NCI-H226 (cell line): ENCODE data around the gene LATS2.

Experiments used
- DNase-seq: peaks from one replicate; pipeline ENCODE4 v3.0.0-alpha.2; 2015

LATS2 gene

DNA sequence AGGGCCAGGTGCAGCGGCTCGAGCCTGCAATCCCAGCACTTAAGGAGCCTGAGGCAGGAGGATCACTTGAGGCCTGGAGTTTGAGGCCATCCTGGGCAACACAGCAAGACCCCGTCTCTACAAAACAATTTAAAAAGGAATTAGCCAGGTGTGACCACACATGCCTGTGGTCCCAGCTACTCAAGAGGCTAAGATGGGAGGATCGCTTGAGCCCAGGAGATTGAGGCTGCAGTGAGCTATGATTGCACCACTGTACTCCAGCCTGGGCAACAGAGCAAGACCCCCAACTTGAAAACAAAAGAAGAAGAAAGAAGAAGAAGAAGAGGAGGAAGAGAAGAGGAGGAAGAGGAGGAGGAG is 47.7 kb downstream of the LATS2 start:
- no peak for DNase-seq

DNA sequence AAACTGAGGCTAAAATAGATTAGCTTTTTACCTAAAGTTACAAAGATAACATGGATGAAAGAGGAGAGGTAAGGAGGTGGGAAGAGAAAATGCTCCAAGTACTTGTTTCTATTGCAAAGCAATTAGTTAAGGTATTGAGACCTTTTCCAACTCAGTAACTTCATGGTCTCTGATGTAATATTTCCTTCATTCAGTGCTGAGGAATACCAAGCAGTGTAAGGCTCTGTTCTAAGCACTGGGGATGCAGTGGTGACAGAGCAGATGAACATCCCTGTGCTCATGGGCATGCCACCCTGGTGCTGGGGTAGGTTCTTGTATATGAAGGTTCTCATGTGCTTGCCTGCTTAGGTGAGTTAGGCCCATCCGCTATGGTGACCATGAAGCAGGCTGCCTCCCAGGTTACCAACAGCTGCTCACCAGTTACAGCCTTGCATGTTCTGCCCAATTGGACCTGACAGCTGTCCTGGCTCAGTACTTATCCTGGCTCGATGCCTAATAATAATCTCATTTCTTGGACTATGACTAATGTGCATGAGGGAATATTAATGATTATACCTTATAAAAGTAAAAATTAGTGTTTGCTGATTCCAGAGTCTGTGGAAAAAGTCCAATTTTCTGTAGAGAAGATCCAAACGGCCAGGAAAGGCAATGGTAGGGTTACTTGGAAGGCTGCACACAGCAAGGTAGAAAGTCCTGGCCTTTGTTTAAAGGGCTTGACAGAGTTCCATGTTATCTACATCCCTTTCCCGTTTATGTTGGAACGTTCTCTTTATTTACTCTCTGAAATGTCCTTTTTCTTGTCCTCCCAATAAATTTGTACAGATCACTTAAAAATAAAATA is 48.3 kb downstream of the LATS2 start:
- DNase-seq: no peak

DNA sequence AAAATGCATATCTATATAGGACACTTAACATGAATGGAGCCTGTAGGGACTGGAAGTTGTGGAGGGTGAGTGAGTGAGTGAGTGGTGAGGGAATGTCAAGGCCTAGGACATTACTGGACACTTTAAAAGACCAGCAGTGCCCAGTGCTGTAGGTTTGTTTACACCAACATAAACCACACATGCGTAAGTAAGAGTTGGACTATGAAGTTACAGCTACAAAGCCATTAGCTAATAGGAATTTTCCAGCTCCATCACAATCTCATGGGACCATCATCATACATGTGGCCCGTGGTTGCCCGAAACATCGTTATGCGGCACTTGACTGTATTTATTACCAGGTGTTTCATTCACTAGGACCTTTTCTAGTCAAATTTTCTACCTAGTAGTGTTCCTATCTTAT is 49.2 kb downstream of the LATS2 start:
- no peak for DNase-seq

DNA sequence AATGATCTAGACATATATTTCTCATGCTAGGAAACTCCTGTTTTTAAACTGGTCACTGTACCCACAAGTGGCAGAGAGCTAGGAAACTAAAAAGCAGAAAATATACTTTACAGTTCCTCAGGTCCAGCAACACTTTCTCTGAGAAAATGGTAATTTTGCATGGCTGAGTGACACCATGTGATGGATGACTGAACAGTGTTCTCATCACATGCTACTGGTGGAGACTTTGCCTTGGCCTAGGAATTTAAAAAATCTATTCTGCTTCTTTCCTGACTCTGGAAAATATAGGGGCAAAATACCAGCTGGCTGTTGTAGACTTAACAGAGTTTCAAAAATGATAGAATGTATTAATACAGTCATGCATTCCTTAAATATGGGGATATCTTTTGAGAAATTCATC is 50.0 kb downstream of the LATS2 start:
- no peak for DNase-seq

DNA sequence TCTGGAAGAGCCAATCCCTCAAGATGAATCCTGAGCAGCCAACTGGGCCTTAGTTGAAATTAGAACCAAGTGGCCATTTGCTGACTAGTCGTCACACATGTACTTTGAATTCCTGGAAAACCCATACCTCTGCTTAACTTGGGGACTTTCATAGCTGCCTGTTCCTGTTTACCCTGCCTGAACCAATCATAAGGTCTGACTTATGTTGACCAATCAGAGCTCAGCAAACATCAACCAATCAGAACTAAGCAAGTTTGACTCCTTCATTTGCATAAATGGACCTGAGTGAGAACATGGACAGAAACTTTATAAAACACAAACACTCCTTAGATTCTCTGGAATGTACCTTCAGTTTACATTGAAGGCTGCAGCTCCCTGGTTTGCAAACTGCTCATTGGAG is 50.8 kb downstream of the LATS2 start:
- no peak for DNase-seq

DNA sequence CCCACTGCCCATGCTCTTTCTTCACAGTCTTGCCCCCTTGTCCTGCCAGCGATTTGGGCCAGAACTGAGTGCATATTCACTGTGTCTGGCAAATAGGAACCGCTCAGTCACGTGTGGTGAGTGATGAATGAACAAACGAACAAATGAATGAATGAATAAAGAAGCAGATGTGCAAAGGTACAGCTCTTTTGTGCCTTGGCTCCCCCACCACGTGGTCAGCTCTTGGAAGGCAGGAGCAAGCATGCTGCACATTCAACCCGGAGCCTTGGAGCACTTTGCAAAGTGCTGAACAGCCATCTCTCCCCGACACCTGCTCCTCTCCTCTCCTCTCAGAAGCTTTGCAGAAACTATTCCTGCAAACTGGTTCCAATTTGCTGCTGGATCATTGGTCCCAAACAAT is 52.4 kb downstream of the LATS2 start:
- no peak for DNase-seq

GRCh38 chr13:21008026-21008425 is 53.4 kb downstream of the LATS2 start:
- DNase-seq: no peak

DNA sequence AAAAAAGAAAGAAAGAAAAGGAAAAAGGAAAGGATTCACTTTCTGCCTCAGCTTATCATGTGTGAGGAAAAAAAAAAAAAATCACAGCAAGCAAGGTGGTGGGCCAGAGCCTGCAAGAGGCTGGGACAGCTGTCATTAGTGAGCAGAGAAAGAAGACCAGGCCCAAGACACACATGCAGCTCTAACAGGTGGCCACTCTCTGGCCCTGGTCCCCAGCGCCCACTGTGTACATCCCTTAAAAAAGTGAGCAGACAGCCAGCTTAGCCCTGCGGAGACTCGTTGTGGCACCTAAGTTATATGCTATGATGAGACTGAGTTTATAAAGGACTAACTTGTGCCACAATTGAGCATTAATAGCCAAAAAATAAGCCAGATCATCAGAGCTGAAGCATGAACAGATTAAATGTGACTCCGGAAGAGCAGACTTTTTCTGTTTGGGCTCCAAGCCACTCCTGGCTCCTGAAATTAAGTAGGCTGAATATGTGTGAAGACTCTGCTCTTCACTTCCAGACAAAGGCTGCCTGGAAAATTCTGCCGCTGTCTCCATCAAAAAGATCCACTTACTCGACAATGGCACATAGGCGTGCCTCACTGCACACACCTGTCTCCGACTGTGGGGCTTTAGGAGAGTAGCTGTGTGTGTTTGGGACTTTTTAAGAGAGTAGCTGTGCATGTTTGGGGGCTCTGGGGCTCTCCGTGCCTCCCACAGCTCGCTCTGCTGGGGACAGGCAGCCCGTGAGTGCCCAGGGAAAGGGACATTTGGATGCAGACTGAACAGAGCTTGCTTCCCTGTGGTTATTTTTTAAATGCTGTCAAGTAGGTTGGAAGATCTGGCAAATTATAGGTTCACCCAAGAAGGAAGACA is 55.0 kb downstream of the LATS2 start:
- no peak for DNase-seq

- DNase-seq: no peak
These were observed 56.2 kb downstream of the LATS2 start for GRCh38 chr13:21005193-21005592.

GRCh38 chr13:21001471-21001870 is 59.9 kb downstream of the LATS2 start:
- no peak for DNase-seq

DNA sequence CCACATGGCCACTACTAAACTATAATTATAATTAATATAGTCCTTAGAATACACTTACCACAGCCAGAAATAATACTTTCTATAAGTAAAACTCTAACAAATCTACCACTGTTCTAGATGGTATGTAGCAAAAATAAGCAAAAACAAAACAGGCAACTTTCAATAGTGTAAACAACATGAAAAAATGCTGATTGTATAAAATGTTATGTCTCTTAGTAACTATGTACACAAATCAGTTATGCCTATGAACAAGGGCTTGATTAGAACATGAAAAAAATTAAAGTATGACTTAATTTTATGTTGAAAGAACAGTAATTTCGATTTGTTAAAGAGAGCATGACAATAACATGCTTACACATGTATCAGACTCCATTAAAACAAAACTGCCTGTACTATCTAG is 60.7 kb downstream of the LATS2 start:
- no peak for DNase-seq

- DNase-seq: no peak
These were observed 62.6 kb downstream of the LATS2 start for GRCh38 chr13:20998649-20999415.

DNA sequence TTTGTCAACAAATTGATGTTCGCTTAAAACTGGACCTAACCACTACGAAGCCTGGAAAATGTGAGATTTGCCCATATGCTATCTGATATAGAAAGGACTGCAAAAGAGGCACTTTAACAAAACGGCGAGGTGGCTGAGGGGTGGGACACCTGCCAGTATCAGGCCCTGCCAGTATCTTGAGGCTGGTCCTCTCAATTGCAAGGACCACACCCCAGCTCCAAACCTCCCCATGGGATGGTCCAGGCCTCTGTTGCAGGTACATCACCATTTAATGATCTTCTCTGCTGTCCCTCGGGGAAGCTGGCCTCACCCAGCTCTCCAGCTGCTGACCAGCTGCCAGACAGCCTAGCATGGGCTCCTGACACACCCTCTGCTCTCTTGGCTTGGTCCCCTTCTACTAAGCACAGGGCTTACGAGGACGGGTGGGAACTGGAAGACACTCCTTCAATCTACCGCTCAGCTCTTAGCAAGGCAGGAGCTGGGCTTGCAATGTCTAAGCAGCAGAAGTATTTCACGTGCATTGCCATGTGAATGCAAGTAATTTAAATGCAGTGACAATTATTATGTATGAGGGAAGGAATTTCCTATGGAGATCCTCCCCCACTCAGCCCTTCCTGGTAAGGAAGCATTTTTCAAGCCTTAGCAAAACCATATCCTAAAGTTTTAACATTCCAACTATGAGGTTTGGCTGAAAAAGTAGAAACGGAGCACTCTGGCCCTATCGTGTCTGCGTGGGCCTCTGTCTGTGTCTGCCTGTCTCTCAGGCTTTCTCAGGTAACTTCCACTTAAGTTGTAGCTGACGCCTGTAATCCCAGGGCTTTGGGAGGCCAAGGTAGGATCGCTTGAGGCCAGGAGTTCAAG is 63.9 kb downstream of the LATS2 start:
- DNase-seq: peak; percentile 80

DNA sequence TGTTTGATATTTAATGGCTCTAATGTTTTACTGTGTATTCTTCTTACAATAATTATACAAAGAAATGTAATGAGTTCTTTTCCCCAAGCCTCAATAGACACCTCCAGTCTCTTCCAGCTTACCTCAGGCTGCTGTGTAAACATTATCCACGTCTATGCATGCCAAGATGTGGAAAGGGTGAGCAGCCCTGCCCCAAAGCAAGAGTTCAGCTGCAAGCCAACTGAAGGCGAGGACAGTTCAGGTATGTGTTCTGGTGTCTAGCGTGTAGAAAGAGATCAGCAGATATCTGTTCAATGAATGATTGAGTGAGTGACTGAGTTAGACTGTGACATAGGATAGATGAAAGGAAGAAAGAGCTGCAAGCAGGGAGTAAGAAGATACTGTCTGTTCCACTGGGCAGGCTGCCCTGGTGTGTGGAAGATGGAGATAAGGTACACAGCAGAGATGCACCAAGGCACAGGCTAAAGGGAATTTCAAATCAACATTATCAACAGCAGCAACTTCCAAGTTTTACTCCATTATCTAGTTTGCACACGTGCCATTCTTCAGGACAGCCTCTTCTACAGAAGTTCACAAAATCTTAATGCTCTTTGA is 66.0 kb downstream of the LATS2 start:
- DNase-seq: no peak

DNA sequence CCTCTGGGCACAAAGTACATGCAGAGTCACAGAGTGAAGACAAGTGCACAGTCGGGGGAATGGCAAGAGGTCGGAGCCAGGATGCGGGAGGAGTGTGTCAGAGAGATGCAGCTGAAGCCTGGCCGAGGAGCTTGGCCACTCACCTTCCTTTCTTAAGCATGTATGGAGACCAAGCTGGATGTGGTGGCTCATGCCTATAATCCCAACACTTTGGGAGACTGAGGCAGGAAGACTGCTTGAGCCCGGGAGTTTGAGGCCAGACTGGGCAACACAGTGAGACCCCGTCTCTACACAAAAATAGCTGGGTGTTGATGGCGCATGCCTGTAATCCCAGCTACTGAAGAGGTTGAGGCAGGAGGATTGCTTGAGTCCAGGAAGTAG is 67.0 kb downstream of the LATS2 start:
- no peak for DNase-seq

DNA sequence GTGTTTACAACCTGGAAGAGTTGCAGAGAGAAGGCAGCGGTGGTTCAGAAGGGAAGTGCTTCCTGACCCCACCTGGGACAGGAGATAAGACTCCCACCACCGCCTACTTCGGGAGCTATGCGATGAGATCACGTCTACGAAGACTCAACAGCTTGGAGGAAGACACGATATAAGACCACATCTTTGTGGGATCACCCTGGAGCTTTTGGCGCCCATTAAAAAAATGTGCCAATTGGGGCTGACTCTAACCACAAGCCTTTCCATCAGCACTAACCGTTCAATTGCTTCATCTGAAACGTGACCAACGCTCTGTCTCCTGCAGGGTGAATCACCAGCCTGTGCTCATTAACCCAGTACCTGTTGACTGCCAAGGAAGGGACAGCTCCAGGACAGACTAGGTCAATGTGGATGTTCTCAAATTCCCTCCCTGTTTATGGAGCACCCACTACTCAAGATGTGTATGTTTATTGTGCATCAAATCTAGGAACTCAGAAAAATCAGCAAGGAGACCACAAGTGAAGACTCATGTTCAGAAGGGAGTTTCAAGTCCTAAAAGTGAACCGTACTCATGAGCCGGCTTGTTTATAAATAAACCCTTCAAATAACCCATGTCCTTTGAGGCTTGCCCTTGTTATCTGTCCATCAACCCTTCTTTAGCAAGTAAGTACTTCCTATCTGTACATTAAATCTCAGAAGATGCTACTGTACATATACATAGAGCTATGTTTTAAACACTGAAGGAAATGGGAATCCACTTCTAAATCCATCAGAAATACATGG is 67.5 kb downstream of the LATS2 start:
- DNase-seq: peak; percentile 91

DNA sequence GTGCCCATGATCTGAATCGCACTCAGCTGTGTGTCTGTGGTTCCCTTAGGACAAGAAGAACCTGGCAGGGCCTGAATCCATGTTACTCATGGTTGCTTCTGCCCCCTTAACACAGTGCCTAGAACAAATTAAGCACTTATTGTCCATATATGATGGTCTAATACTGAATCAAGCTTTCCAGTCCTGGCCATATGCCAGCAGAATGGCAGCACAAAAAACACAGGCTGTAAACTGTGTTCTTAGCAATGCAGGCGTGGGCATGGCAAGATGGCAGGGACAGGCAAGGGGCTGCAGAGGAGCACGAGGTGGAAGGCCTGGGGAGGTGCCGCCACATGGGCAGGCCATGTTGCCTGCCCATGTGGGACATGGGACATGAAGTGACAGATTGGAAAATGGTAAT is 68.2 kb downstream of the LATS2 start:
- no peak for DNase-seq

DNA sequence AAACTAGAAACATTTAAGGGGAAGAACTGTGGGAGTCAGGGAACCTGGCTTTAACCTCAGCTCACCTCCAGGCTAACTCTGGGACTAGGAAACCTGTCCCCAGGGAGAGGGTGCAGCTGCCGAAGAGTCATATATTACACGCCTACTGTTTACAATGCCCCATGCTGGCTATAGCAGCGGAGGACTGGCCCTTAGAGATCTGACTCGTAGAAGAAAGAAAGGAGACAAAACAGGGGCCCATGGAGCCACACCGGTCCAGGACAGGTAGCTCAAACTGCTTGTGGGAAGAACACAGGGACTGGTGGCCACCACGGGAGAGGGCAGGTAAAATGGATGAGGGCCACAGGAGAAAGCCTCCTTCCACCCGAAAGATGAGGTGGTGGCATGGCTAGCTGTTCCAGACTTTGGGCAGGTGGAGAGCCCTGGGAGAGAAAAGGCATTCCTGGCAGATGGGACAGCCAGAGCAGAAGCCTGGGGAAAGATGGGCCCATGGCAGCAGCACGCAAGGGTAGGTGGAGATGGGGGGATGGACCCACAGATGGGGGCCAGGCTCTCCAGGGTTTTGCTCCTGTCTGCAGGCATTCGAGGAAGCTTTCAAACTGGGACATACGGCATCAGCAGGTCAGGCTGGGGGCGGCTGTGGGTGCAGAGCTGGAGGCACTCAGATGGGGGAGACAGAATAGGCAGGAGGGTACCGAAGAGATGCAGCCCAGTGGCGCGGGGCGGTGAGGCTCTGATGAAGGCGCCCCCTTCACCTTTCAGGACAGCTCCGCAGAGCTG is 69.5 kb downstream of the LATS2 start:
- no peak for DNase-seq

GRCh38 chr13:20990910-20991525 is 70.4 kb downstream of the LATS2 start:
- no peak for DNase-seq
